Loucy (cell line): ENCODE measurements around the gene IFT74.

Experiments used
- H2AFZ ChIP-seq: fragments of 200-600 bp; sonication (generic); 2 replicates; pipeline ENCODE4 v1.6.0; 2016; ENCODE audit warnings: antibody characterized with exemption, mild to moderate bottlenecking, low read length, moderate library complexity
- H3F3A ChIP-seq: fragments of 200-600 bp; 2 replicates; pipeline ENCODE4 v1.6.0; 2016; ENCODE audit warnings: antibody characterized with exemption, low read depth, mild to moderate bottlenecking
- H3K27me3 ChIP-seq: fragments of 200-600 bp; sonication (generic); 2 replicates; pipeline ENCODE4 v1.6.1; 2014; ENCODE audit warnings: low read length, mild to moderate bottlenecking; ENCODE audit not compliant: insufficient read depth, poor library complexity, severe bottlenecking
- H3K36me3 ChIP-seq: fragments of 200-600 bp; sonication (generic); 2 replicates; pipeline ENCODE4 v1.6.1; 2016; ENCODE audit warnings: low read length; ENCODE audit not compliant: insufficient read depth
- H3K4me1 ChIP-seq: fragments of 200-600 bp; sonication (generic); 2 replicates; pipeline ENCODE4 v1.5.1; 2014; ENCODE audit warnings: low read length, mild to moderate bottlenecking; ENCODE audit not compliant: insufficient read depth, poor library complexity, severe bottlenecking
- H3K4me2 ChIP-seq: fragments of 200-600 bp; sonication (generic); 2 replicates; pipeline ENCODE4 v1.6.0; 2014; ENCODE audit warnings: antibody characterized with exemption, low read length, low read depth, mild to moderate bottlenecking; ENCODE audit not compliant: poor library complexity, severe bottlenecking
- H3K4me3 ChIP-seq: fragments of 200-600 bp; sonication (generic); 2 replicates; pipeline ENCODE4 v1.5.1; 2014; ENCODE audit warnings: low read length, mild to moderate bottlenecking, mixed read lengths; ENCODE audit not compliant: poor library complexity, severe bottlenecking
- H3K79me2 ChIP-seq: fragments of 200-600 bp; sonication (generic); 2 replicates; pipeline ENCODE4 v1.6.1; 2014; ENCODE audit warnings: low read length; ENCODE audit not compliant: insufficient read depth
- H3K9ac ChIP-seq: fragments of 200-600 bp; sonication (generic); 2 replicates; pipeline ENCODE4 v1.6.0; 2014; ENCODE audit warnings: mild to moderate bottlenecking, low read depth, low read length, moderate library complexity; ENCODE audit not compliant: poor library complexity, severe bottlenecking
- H3K9me2 ChIP-seq: fragments of 200-600 bp; sonication (generic); replicated peaks from 2 replicates; pipeline ENCODE4 v1.6.1; 2016; ENCODE audit warnings: low read depth, low read length, mixed read lengths
- H3K9me3 ChIP-seq: fragments of 200-600 bp; sonication (generic); 2 replicates; pipeline ENCODE4 v1.6.1; 2014; ENCODE audit warnings: mild to moderate bottlenecking, antibody characterized with exemption, low read length, low read depth; ENCODE audit not compliant: insufficient read depth
- H4K20me1 ChIP-seq: fragments of 200-600 bp; sonication (generic); 2 replicates; pipeline ENCODE4 v1.6.0; 2014; ENCODE audit warnings: antibody characterized with exemption, low read length, mild to moderate bottlenecking; ENCODE audit not compliant: insufficient read depth, poor library complexity, severe bottlenecking
- EZH2phosphoT487 ChIP-seq: fragments of 200-600 bp; IDR thresholded peaks from 2 replicates; pipeline ENCODE4 v1.6.1; 2018; ENCODE audit warnings: antibody characterized with exemption, mild to moderate bottlenecking, moderate library complexity, borderline replicate concordance
- TF ChIP-seq, protein P1 (sequence below): fragments of 200-600 bp; sonication (generic); conservative IDR thresholded peaks from 2 replicates; pipeline ENCODE4 v1.5.1; 2014; ENCODE audit warnings: mild to moderate bottlenecking, antibody characterized with exemption, low read length

Gene IFT74

DNA sequence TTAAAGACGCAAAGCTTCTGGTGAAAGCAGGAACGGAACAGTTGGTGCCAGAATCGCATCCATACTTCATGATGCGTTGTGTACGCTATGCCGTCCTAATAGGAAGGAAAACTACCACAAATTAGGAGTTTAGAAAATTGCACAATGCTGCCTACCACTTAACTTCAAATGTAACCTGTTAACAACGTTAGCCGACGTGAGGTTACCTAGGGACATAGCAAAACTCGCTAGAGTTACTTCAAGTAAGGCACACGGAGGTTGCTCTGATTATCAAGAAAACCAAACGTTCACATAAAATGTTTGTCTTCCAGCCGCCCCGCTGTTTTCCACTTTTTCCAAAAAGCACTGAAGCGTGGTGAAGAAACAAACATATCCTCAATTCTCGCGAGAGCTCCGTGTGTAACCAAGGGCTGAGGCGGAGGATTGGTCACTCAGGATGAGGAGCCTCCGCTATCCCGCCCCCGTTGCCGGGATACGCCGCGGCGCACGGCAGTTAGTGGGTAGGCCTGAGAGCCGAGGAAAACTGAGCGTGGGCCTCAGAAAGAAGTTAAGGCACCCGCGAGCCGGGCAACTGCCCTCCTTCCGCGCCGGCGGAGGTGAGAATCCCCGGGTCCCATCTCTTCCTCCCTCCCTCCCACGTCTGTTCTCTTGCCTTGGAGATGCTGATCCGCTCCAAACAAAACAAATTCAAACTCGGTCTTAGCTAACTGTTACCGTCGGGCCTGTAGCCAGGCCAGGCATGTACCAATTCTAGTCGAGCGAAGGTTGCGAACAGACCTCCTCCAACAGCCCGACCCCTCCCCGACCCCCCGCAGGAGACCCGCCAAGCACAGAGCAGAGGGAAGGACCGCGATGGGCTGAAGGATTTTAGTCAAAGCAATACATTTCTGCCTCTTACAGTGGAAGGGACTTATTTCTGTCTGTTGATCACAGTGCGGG, at the start of gene IFT74:
Gene IFT74, plus strand, starts transcription at position 492 of the 939 bp plus-strand sequence. CDS start 5,556 bp downstream, outside the sequence.
- Histone ChIP-seq H2AFZ (peak within 1 kb of the TSS; percentile 98), H3K36me3 (no peaks in the 10 kb centered on the region), H3K27me3 (peaks cover under 1% of the 10 kb centered on the region), H3K9ac (peak within 1 kb of the TSS; percentile 92), H3K4me2 (peak within 1 kb of the TSS; percentile 74), H4K20me1 (no peaks in the 10 kb centered on the region), H3K4me1 (peaks cover 18% of the 10 kb centered on the region), H3F3A (no peaks in the 10 kb centered on the region), H3K9me2 (no peaks in the 10 kb centered on the region), H3K79me2 (peaks cover 10% of the 10 kb centered on the region), H3K9me3 (no peaks in the 10 kb centered on the region), H3K4me3 (peak within 1 kb of the TSS; percentile 87)
- no peak for TF ChIP-seq EZH2phosphoT487

DNA sequence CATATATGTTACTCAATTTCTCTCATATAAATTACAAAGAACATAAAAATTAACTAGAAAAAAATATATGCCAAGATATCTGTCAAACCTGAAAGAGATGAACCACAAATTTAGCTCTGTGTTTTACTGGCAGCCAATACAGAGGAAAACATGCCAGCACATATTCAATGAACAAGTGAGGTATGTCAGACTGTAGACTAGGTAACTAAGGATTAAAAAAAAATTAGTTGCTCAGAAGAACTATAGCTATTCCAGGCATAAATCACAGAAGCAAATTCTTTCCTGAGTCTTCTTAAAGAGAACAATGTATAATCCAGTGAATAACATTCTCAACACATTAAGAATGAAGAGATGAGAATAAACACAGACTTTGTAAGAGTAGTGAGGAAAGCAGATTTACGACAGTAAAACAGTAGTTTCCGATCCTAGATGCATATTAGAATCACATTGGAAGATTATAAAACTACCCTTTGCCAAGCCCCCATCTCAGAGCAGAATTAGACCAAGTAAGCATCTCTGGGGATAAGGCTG, 43.0 kb upstream of the IFT74 start:
- no peaks in the 10 kb centered on the region for H3K9me2 ChIP-seq
- H3F3A ChIP-seq = no peaks in the 10 kb centered on the region
- H3K4me1 ChIP-seq = no peaks in the 10 kb centered on the region
- peaks cover 51% of the 10 kb centered on the region; the same call in 1 of the 2 replicates for H3K36me3 ChIP-seq
- no peak overlapping the region for H3K9ac ChIP-seq
- H3K79me2 ChIP-seq = no peaks in the 10 kb centered on the region
- no peaks in the 10 kb centered on the region for H3K27me3 ChIP-seq
- no peak overlapping the region for H3K4me3 ChIP-seq
- no peak overlapping the region for H3K4me2 ChIP-seq
- H4K20me1 ChIP-seq = no peaks in the 10 kb centered on the region
- no peak overlapping the region for H2AFZ ChIP-seq
- TF ChIP-seq, protein P1, sequence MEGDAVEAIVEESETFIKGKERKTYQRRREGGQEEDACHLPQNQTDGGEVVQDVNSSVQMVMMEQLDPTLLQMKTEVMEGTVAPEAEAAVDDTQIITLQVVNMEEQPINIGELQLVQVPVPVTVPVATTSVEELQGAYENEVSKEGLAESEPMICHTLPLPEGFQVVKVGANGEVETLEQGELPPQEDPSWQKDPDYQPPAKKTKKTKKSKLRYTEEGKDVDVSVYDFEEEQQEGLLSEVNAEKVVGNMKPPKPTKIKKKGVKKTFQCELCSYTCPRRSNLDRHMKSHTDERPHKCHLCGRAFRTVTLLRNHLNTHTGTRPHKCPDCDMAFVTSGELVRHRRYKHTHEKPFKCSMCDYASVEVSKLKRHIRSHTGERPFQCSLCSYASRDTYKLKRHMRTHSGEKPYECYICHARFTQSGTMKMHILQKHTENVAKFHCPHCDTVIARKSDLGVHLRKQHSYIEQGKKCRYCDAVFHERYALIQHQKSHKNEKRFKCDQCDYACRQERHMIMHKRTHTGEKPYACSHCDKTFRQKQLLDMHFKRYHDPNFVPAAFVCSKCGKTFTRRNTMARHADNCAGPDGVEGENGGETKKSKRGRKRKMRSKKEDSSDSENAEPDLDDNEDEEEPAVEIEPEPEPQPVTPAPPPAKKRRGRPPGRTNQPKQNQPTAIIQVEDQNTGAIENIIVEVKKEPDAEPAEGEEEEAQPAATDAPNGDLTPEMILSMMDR = no peak
- TF ChIP-seq EZH2phosphoT487 = no peak
- no peaks in the 10 kb centered on the region for H3K9me3 ChIP-seq

DNA sequence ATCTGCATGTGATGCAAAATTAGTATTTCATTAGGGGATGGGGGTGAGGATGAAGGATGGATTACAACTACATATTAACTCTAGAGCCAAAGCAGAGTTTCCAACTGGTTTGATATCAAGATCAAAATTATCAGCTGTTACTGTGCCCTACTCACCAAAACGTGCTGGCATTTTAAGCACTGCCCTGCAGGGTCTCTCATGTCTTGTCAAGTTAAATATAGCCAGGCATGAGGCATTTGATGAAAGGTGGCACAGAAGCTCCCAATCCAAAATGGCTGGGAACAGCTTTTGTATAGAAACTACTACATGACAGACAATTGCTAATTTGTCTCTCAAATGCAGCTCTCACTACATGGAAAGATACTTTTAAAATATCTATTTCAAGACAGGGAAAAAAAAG, 36.5 kb upstream of the IFT74 start:
- no peaks in the 10 kb centered on the region; the same call in 1 of the 2 replicates for H3F3A ChIP-seq
- no peak overlapping the region for H3K4me3 ChIP-seq
- H3K9me2 ChIP-seq = no peaks in the 10 kb centered on the region
- no peaks in the 10 kb centered on the region for H3K79me2 ChIP-seq
- H3K4me1 ChIP-seq = no peaks in the 10 kb centered on the region
- no peak for TF ChIP-seq EZH2phosphoT487
- TF ChIP-seq, protein P1 = no peak
- H4K20me1 ChIP-seq = no peaks in the 10 kb centered on the region
- no peaks in the 10 kb centered on the region for H3K9me3 ChIP-seq
- H3K27me3 ChIP-seq = no peaks in the 10 kb centered on the region
- no peak overlapping the region for H3K4me2 ChIP-seq
- H3K36me3 ChIP-seq = peaks cover 90% of the 10 kb centered on the region
- no peak overlapping the region for H2AFZ ChIP-seq
- no peak overlapping the region for H3K9ac ChIP-seq
